Measurements from ENCODE around the gene PMM1.
"Not testable (repeated sequence)": the region's sequence is repeated elsewhere in the genome, so short reads cannot be mapped to it uniquely, and the experiment has no call there.

Gene PMM1

GRCh38 chr22:41562461-41562860, 27.2 kb downstream of the PMM1 start:
- DNase-seq, result no peak

DNA sequence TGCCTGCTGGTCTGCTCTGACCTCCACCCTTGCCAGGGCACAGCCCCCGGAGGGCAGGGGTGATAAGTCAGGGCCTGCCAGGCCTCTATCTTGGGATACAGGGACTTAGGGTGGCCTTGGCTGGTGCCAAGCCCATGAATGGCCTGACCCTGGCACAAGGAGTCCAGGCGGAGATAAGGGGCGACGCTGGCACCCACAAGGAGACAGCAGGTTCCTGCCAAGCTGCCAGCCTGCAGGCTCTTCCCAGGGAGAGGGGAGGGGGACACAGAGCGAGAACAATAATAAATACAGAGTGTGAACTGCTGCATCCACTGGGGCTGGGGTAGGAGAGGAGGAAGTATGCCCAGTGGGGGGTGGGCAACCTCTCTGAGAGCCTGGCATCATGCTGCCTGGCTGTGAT, 27.9 kb downstream of the PMM1 start:
- no peak for DNase-seq

- DNase-seq, result no peak
Observed at GRCh38 chr22:41561335-41561734, 28.3 kb downstream of the PMM1 start.

DNA sequence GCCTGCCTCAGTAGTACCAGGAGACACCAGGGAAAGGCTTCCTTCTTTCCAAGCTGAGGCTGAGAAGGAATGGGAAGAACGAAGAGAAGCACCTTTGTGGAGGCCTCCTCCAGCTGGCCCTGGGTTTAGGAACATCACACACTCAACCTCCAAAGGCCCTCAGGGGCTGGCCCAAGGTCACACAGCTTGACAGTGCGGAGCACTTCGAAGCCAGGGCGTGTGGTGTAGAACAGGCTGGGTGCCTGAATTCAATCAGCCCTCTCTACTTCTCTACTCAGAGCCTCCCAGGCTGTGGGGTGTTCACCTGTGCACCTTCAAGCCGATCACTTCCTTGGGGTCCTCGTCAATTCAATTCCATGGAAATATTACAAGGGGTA, 29.6 kb downstream of the PMM1 start:
- no peak for DNase-seq

DNA sequence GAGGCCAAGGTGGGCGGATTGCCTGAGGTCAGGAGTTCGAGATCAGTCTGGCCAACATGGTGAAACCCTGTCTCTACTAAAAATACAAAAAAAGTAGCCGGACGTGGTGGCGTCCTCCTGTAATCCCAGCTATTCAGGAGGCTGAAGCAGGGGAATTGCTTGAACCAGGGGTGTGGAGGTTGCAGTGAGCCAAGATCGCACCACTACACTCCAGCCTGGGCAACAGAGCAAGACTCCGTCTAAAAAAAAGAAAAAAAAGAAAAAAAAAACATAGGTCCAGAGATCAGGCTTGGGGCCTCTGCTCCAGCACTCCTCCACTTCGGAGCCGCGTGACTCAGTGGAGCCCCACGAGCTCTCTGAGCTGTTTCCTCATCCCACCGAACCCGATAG, 31.4 kb downstream of the PMM1 start:
- DNase-seq, result not testable (repeated sequence)

DNA sequence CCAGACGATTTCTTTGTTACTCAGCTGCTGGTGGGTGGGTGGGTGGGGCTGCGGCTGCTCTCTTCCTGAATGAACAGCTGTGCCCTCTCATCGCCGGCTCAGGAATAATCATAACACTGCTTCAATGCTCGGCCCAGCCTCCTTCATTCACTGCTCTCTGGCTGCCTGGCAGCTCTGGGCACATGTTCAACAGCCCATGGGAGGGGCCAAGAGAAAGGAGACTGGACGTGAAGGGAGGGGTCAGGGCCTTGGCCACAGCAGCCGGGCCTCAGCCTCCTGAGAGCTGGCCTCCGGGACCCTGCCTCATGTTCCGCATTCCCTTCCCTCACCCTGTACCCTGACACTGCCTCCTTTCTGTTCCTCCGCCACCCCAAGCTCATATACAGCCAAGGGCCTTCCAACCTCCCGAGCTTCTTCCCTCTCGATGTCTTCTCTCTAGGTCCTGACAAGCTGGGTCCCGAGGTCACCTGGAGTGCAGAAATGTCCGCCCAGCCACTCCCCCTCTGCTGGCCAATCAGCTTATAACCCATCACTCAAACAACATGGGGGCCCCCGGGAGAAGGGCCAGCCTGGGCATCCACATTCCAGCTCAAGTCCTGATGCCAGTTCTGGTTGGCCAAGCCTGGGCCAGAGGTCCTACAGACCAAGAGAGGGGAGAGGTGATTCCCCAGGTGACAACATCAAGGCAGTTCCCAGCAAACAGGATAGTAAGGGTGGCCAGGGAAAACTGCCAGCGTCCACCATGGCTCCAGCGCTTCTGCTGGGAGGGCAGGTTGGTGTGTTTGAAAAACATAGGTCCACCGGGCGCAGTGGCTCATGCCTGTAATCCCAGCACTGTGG, 32.0 kb downstream of the PMM1 start:
- DNase-seq, result peak in 1 of 3 donors; percentile 17

- DNase-seq, result no peak
Observed at GRCh38 chr22:41556561-41556960, 33.1 kb downstream of the PMM1 start.

- DNase-seq, result no peak
Observed at GRCh38 chr22:41555325-41555982, 34.2 kb downstream of the PMM1 start.

- no peak for DNase-seq
Observed at GRCh38 chr22:41551877-41552582, 37.6 kb downstream of the PMM1 start.

DNA sequence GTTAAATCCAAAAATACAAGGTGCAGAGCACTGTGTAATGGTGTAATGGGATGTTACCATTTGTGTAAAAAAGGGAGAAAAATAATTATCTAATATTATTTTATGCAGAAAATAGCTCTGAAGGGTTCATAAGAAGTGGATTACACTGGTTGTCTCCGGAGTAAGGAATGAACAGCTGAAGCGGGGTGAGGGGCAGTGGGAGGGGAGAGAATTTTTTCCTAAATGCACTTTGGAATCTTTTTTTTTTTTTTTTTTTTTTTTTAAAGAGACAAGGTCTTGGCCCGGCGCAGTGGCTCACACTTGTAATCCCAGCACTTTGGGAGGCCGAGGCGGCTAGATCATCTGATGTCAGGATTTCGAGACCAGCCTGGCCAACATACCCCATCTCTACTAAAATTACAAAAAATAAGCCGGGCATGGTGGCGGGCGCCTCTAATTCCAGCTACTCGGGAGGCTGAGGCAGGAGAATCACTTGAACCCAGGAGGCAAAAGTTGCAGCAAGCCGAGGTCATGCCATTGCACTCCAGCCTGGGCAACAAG, 38.6 kb downstream of the PMM1 start:
- DNase-seq, result no peak

DNA sequence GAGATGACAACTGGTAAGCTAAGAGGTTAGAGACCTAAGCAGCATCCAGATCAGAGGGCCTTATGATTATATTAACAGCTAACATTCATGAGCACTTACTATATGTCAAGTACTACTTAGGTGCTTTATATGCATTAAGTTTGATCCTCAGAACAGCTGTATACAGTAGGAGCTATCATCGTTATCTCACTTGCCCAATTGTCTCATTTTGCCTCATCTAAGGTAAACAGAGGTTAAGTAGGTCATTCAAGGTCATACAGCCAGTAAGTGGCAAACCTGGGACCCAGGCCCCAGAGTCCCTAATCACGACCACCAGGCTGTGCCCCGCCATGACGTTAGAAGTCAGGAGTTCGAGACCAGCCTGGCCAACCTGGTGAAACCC, 40.8 kb downstream of the PMM1 start:
- no peak for DNase-seq

GRCh38 chr22:41544671-41545476, 44.8 kb downstream of the PMM1 start:
- DNase-seq, result peak in 1 of 3 donors; percentile 4

DNA sequence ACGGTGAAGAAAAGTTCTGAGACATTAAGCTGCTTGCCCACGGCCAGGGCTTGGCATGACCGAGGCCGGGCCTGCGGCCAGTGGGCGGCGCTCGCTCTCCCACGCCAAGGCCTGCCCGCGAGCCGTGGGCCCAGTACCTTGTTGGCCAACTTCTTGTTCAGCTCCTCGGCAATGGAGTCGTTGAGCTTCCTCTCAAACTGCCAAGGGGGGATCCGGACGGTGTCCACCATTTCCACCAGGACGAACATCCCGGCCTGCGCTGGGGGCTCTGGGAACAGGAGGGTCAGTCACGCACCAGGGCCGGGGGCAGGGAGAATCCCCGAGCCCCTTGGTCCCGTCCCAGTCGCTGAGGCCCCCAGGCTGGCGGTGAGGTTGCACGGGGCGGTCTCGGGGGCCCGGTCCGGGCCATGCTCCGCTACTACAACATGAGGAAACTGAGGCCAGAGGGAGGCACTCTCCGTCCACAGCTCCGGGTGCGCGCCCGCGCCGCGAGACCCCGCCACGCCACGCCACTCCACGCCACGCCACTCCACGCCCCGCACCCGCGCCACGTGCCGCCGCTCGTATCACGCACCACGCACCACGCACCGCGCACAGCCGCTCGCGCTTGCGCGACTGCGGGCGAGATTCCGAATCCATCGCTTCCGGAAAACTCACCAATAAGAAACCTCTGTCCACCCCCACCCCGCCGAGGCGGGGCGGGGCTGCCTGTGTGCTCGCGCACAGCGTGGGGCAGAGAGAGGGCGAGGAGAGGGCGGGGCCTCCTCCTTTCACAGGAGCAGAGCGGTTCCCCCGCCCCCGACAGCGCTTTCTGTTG, 45.6 kb downstream of the PMM1 start, which contains the start of gene POLR3H:
Gene POLR3H (minus strand): TSS at position 617 of the 817 bp plus-strand sequence. CDS start 369 bp downstream, at position 248.
- DNase-seq, result peak; percentile 98 to 100 (median 99)

DNA sequence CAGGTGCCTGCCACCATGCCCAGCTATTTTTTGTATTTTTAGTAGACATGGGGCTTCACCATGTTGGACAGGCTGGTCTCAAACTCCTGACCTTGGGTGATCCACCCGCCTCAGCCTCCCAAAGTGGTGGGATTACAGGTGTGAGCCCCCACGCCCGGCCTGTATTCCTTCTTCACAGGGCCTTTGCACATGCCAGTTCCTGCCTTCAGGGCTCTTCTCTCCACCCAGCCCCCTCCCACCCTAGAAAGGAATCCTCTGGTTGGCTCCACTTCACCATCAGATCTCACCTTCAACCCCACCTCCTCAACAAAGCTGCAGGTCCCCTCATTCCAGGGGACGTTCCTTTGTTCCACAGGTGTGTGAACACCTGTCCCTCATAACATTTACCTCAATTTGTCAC, 47.4 kb downstream of the PMM1 start:
- no peak for DNase-seq

GRCh38 chr22:41541484-41541883, 48.2 kb downstream of the PMM1 start:
- no peak for DNase-seq

GRCh38 chr22:41540365-41540764, 49.3 kb downstream of the PMM1 start:
- no peak for DNase-seq

DNA sequence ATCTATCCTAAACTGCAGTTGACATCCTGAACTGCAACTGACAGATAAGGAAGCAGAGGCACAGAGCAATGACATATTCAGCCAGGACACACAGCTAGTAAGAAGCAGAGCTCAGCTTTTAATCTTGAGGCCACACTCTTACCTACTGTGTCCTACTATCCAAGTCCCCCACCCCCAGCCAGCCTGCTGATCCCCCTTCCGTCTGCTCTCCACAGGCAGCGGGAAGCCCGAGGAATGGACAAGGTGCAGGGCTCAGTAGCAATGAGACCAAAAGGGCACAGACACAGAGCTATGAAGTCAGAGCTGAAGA, 49.7 kb downstream of the PMM1 start:
- no peak for DNase-seq

DNA sequence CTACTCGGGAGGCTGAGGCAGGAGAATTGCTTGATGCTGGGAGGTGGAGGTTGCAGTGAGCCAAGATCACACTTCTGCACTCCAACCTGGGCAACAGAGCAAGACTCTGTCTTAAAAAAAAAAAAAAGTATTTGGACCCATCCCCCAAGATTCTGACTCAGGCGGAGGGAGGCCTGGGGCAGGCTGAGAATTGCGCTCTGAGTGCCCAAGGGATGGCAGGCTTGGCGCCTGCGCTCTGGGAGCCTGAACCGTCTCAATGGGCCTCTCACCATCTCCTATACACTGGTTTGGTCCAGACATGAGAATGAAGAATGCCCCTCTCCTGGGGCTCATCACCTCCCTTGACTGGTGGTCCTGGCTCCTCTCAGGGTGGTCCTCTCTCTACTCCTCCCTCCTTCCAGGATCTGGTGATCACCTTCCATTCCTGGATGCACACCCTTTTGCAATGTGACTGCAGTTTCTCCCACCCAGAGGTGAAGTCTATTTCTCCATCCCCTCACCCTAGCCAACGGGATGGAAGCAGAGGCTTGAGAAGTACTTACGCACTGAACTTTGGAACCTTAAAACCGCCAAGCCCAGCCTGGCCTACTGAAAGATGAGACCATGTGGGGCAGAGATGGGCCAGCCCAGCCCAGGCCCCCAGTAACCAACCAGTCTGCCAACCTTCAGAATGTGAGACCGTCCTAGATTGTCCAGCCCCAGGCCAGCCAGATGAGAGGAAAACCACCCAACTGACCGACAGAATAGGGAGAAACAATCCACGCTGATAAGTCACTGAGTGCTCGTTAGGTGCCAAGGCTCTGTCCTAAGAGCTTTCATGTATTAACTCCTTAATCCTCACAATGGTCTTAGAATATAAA, 50.3 kb downstream of the PMM1 start:
- no peak for DNase-seq

DNA sequence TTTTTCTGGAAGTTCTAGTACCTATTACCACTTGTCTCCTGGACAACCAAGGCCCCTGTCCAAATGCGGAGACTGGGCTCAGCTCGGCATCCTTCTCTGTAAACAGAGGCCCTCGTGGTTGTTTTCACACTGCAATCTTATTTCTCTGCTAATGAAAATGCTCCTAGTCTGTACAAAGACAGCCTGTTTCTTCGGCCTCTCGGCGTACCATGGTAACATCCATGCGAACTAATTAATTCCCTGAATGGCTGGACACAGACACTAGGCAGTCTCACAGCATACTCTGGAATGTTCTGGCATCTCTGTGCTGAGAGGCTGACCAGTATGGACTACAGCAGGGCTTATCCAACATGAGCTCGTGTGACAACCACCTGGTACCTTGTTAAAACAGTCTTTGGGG, 51.1 kb downstream of the PMM1 start:
- DNase-seq, result no peak

- DNase-seq, result no peak
Observed at GRCh38 chr22:41537203-41537602, 52.4 kb downstream of the PMM1 start.

DNA sequence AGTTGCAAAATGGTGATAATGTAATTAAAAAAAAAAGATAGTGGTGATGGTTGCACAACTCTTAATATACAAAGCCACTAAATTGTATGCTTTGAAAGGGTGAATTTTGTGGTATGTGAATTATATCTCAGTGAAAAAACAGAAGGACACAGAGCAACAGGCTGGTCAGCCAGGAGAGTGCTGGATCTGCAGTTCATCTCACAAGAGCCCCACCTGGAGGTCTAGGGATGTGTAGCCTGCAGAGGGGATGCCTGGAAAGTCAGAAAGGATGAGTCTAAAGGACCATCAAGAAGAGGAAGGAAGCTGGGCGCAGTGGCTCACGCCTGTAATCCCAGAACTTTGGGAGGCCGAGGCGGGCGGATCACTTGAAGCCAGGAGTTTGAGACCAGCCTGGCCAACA, 54.4 kb downstream of the PMM1 start:
- DNase-seq, result no peak

All from suppressor macrophage treated with lipopolysaccharide for 1 hour (primary cell).